ENCODE data around the gene MCTP2. TPM values are rescaled to one million over a fixed set of nuclear protein-coding genes. Genes with fewer than 3 reads are reported as not detected.

Gene MCTP2
- total RNA-seq, 2 donors from 2014 or later: 25.4 to 46.3 TPM

GRCh38 chr15:94293411-94294402, 62.3 kb downstream of the MCTP2 start:
- 75% methylated on average over 13 of the region's 13 CpGs for WGBS
- no peaks in the 10 kb centered on the region for H3K36me3 ChIP-seq
- H3K4me1 ChIP-seq (replicated peaks): no peaks in the 10 kb centered on the region
- H3K9me3 ChIP-seq: no peaks in the 10 kb centered on the region
- TF ChIP-seq POLR2AphosphoS5 (IDR thresholded peaks at IDR 0.05) (no peak), CTCF (IDR thresholded peaks at IDR 0.05) (no peak), POLR2A (IDR thresholded peaks at IDR 0.05) (no peak)
- intact Hi-C loops (cut with DNase I): no loop called here
- H3K4me3 ChIP-seq: no peak overlapping the region
- no peak for DNase-seq (ENCODE audit: low spot score)
- no peak overlapping the region for H3K27ac ChIP-seq
- H3K27me3 ChIP-seq (replicated peaks; ENCODE audit: insufficient read depth): no peaks in the 10 kb centered on the region

- 36% methylated on average over 1 of the region's 1 CpG for WGBS
- Histone ChIP-seq H3K27ac (no peak overlapping the region), H3K4me1 (replicated peaks) (no peaks in the 10 kb centered on the region), H3K4me3 (no peak overlapping the region), H3K36me3 (no peaks in the 10 kb centered on the region), H3K27me3 (replicated peaks; ENCODE audit: insufficient read depth) (no peaks in the 10 kb centered on the region), H3K9me3 (no peaks in the 10 kb centered on the region)
- no peak for DNase-seq (ENCODE audit: low spot score)
- intact Hi-C loops (cut with DNase I): no loop called here
- TF ChIP-seq POLR2A (IDR thresholded peaks at IDR 0.05) (no peak), CTCF (IDR thresholded peaks at IDR 0.05) (no peak), POLR2AphosphoS5 (IDR thresholded peaks at IDR 0.05) (no peak)
These were observed 63.2 kb downstream of the MCTP2 start for GRCh38 chr15:94294556-94294955.

GRCh38 chr15:94295275-94295674, 63.9 kb downstream of the MCTP2 start:
- H3K9me3 ChIP-seq: no peaks in the 10 kb centered on the region
- no peak for DNase-seq (ENCODE audit: low spot score)
- no peaks in the 10 kb centered on the region for H3K27me3 ChIP-seq (replicated peaks; ENCODE audit: insufficient read depth)
- TF ChIP-seq CTCF (IDR thresholded peaks at IDR 0.05): no peak
- TF ChIP-seq POLR2AphosphoS5 (IDR thresholded peaks at IDR 0.05): no peak
- no peak for TF ChIP-seq POLR2A (IDR thresholded peaks at IDR 0.05)
- intact Hi-C loops (cut with DNase I): no loop called here
- H3K36me3 ChIP-seq: no peaks in the 10 kb centered on the region
- H3K27ac ChIP-seq: no peak overlapping the region
- H3K4me3 ChIP-seq: no peak overlapping the region
- WGBS: 81% methylated on average over 4 of the region's 4 CpGs
- H3K4me1 ChIP-seq (replicated peaks): no peaks in the 10 kb centered on the region

- H3K36me3 ChIP-seq: no peaks in the 10 kb centered on the region
- H3K9me3 ChIP-seq: no peaks in the 10 kb centered on the region
- no peaks in the 10 kb centered on the region for H3K4me1 ChIP-seq (replicated peaks)
- WGBS: 93% methylated on average over 1 of the region's 1 CpG
- no peak for DNase-seq (ENCODE audit: low spot score)
- no peak overlapping the region for H3K4me3 ChIP-seq
- intact Hi-C loops (cut with DNase I): no loop called here
- no peak overlapping the region for H3K27ac ChIP-seq
- no peaks in the 10 kb centered on the region for H3K27me3 ChIP-seq (replicated peaks; ENCODE audit: insufficient read depth)
- TF ChIP-seq CTCF (IDR thresholded peaks at IDR 0.05) (no peak), POLR2A (IDR thresholded peaks at IDR 0.05) (no peak), POLR2AphosphoS5 (IDR thresholded peaks at IDR 0.05) (no peak)
These were observed 65.4 kb downstream of the MCTP2 start for GRCh38 chr15:94296717-94297116.

- WGBS: 42% methylated on average over 6 of the region's 6 CpGs
- no peak for TF ChIP-seq POLR2AphosphoS5 (IDR thresholded peaks at IDR 0.05)
- TF ChIP-seq CTCF (IDR thresholded peaks at IDR 0.05): no peak
- no peak for DNase-seq (ENCODE audit: low spot score)
- intact Hi-C loops (cut with DNase I): no loop called here
- Histone ChIP-seq H3K9me3 (no peaks in the 10 kb centered on the region), H3K27ac (no peak overlapping the region), H3K27me3 (replicated peaks; ENCODE audit: insufficient read depth) (no peaks in the 10 kb centered on the region), H3K36me3 (no peaks in the 10 kb centered on the region), H3K4me1 (replicated peaks) (no peaks in the 10 kb centered on the region), H3K4me3 (no peak overlapping the region)
These were observed 66.2 kb downstream of the MCTP2 start for GRCh38 chr15:94297558-94297957.
